Endothelial cell of umbilical vein (primary cell): ENCODE measurements around the gene LRRC61. TPM values are rescaled to one million over a fixed set of nuclear protein-coding genes. Genes with fewer than 3 reads are reported as not detected.

Experiments used
- BruUV-seq: library from RNA; stranded (reverse); fragments of 400-500 nt; replicated peaks from 2 replicates; lab custom pipeline; 2021; lab: Mats Ljungman, UMichigan
- CTCF ChIA-PET: fragments of 300-600, 350-600 bp; sonication (Branson Sonifier 250); formaldehyde crosslinking; loops from one replicate; lab custom pipeline; 2021; ENCODE audit warnings: antibody characterized with exemption, inconsistent platforms; lab: Charles Lee
- POLR2A ChIA-PET: fragments of 300-600, 350-600 bp; sonication (Branson Sonifier 250); formaldehyde crosslinking; loops from one replicate; lab custom pipeline; 2021; ENCODE audit warnings: antibody characterized with exemption, inconsistent platforms; lab: Charles Lee
- DNase-seq: peaks from one replicate; pipeline ENCODE4 v3.0.0-alpha.2; 2011; ENCODE audit warnings: low read depth, low spot score
- FAIRE-seq: peaks from 2 replicates; lab custom pipeline; 2011; peaks lifted over from hg19 to GRCh38; lab: Jason Lieb, UNC
- H2AFZ ChIP-seq: 2 replicates; pipeline ENCODE4 v1.6.0; 2012; ENCODE audit warnings: low read depth, low read length, control low read depth, inconsistent platforms
- H3K27ac ChIP-seq: 2 replicates; pipeline ENCODE4 v1.5.1; 2011; ENCODE audit warnings: low read depth, mild to moderate bottlenecking, control low read depth, low read length, moderate library complexity; ENCODE audit not compliant: insufficient read depth
- H3K27me3 ChIP-seq, 2 experiments: 2 replicates each; pipeline versions ENCODE4 v1.6.0 to v1.6.1; 2011; ENCODE audit warnings: low read length in 2 of 2, mixed read lengths in 1 of 2; ENCODE audit not compliant: control insufficient read depth in 2 of 2, insufficient read depth in 2 of 2
- H3K36me3 ChIP-seq, 2 experiments: 2 replicates in 1 of 2; 3 replicates in 1 of 2; pipeline ENCODE4 v1.5.1; 2011; ENCODE audit warnings: low read length in 2 of 2, mild to moderate bottlenecking in 1 of 2, moderate library complexity in 1 of 2; ENCODE audit not compliant: control insufficient read depth in 2 of 2, insufficient read depth in 2 of 2; ENCODE audit errors: extremely low read depth in 1 of 2
- H3K4me1 ChIP-seq: 3 replicates; pipeline ENCODE4 v1.5.1; 2011; ENCODE audit warnings: mild to moderate bottlenecking, low read length; ENCODE audit not compliant: control insufficient read depth, insufficient read depth; ENCODE audit errors: extremely low read depth
- H3K4me2 ChIP-seq: 2 replicates; pipeline ENCODE4 v1.6.1; 2011; ENCODE audit warnings: low read length, control low read depth, mixed read lengths; ENCODE audit not compliant: insufficient read depth
- H3K4me3 ChIP-seq, 3 experiments: fragments of 200-600 bp in 1 of 3; sonication (generic), shearing (Covaris generic) in 1 of 3; replicated peaks in 1 of 3; 2 replicates each; pipeline ENCODE4 v1.5.1; 2011 to 2016; ENCODE audit warnings: control low read depth in 3 of 3, low read length in 3 of 3, mild to moderate bottlenecking in 2 of 3, inconsistent platforms in 1 of 3, low read depth in 1 of 3, moderate library complexity in 1 of 3; ENCODE audit not compliant: insufficient read depth in 1 of 3
- H3K79me2 ChIP-seq: 2 replicates; pipeline ENCODE4 v1.6.0; 2012; ENCODE audit warnings: low read length, inconsistent platforms; ENCODE audit not compliant: control insufficient read depth, insufficient read depth
- H3K9ac ChIP-seq: replicated peaks from 2 replicates; pipeline ENCODE3; 2011; ENCODE audit warnings: low read length, control low read depth; ENCODE audit not compliant: insufficient read depth; ENCODE audit errors: extremely low read depth
- H3K9me1 ChIP-seq: replicated peaks from 3 replicates; pipeline ENCODE4 v1.6.0; 2011; ENCODE audit warnings: mild to moderate bottlenecking, low read length; ENCODE audit not compliant: control insufficient read depth, insufficient read depth; ENCODE audit errors: extremely low read depth
- H3K9me3 ChIP-seq: replicated peaks from 2 replicates; pipeline ENCODE4 v1.5.1; 2012; ENCODE audit warnings: low read length, inconsistent platforms; ENCODE audit not compliant: control insufficient read depth, insufficient read depth
- H4K20me1 ChIP-seq: replicated peaks from 2 replicates; pipeline ENCODE3; 2011; ENCODE audit warnings: mild to moderate bottlenecking, low read length; ENCODE audit not compliant: control insufficient read depth, insufficient read depth; ENCODE audit errors: extremely low read depth
- FOS ChIP-seq: IDR thresholded peaks from 2 replicates; pipeline ENCODE4 v1.6.1; 2011; ENCODE audit warnings: mild to moderate bottlenecking, low read length, moderate library complexity, borderline replicate concordance; ENCODE audit not compliant: insufficient read depth
- POLR2AphosphoS5 ChIP-seq: IDR thresholded peaks from 2 replicates; pipeline ENCODE4 v1.6.1; 2012; ENCODE audit warnings: low read depth, mild to moderate bottlenecking, control low read depth, low read length, moderate library complexity; ENCODE audit not compliant: insufficient read depth
- dilution Hi-C: fragments of 300-500 bp; cut with MboI; formaldehyde crosslinking; loops from one replicate; pipeline ENCODE4 v1.15.0; 2019; ENCODE audit warnings: low sequenced_read_pairs; ENCODE audit not compliant: extremely low pct_ligation_motif_present
- intact Hi-C: fragments of 100-400 bp; cut with micrococcal nuclease; formaldehyde crosslinking; loops from one replicate; pipeline ENCODE4 v1.10.0; 2022
- polyA plus RNA-seq, 4 experiments: library from polyadenylated mRNA; depleted of rRNA in 3 of 4; stranded (reverse) in 3 of 4; unstranded in 1 of 4; fragments of >200 nt; gene quantifications; 2 replicates each; pipeline versions ENCODE4 v1.2.1 to v1.2.3, GENCODE V29; 2011 to 2012; ENCODE audit warnings: missing spikeins in 1 of 4
- total RNA-seq: library from RNA; stranded (reverse); gene quantifications from 2 replicates; pipeline ENCODE4 v1.2.3, GENCODE V29; 2021
- TF ChIP-seq, protein P1 (sequence below), 2 donors: IDR thresholded peaks; 1 replicate in 1 of 2; 2 replicates in 1 of 2; pipeline ENCODE4 v1.5.1; 2011; ENCODE audit warnings: low read length in 2 of 2, mild to moderate bottlenecking in 2 of 2, moderate library complexity in 2 of 2, control low read depth in 1 of 2, inconsistent platforms in 1 of 2, low read depth in 1 of 2; ENCODE audit not compliant: insufficient read depth in 1 of 2; ENCODE audit errors: extremely low read depth in 1 of 2

The LRRC61 gene
- total and polyA plus RNA-seq, 2 donors (not counting 3 experiments of a cell fraction or from before 2014, with no cell fraction given): 0.72 TPM; not detected in 1

DNA sequence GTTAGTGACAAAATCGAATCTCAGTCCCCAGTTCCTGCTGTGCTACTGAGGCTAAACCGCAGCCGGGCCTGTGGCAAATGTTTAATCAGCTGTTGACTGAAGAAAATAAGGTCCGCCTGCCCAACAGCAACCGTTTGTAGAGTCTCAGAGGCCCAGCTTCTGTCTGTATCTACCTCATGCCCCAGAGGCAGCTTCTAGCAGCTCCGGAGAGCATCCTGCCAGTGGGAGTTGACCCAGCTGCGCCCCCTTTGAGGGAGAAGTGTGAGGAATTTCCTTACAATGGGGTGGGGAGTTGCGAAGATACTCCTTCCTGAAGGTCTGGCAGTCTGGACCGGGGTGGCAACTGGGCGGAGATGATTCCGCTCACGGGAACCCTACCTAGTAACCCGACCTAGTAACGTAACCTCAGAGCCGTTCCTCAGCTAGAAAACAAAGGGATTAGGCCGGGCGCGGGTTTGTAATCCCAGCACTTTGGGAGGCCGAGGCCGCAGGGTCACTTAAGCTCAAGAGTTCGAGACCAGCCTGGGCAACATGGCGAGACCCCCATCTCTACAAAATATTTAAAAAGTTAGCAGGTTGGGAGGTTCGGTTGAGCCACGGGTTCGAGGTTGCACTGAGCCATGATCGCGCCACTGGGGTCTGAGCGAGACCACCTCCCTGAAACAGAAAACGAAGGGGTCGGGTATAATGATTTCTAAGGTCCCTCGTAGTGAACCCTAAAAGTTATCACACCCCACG, 55.1 kb downstream of the LRRC61 start:
- ChIA-PET POLR2A (interaction anchor here (1.4 to 1.9 kb wide), 2 partner anchors 9 to 26 kb away, joined by 4 to 13 read pairs; partner anchors contain the start of gene REPIN1), CTCF (interaction anchor here (0.9 to 1.9 kb wide), 9 partner anchors 9 to 39 kb away, joined by 3 to 16 read pairs (median 5); partner anchors contain the start of gene REPIN1)
- peak overlapping the region; percentile 39 to 63 (median 44) for H3K4me3 ChIP-seq
- DNase-seq (peak; percentile 77), FAIRE-seq (peak; percentile 83)
- dilution Hi-C loops (no loop called here), intact Hi-C loops (loop anchor here (2.0 to 10.0 kb wide), 3 partner anchors 21 to 209 kb away; partner anchors contain the start of gene GIMAP4)
- peak overlapping the region; percentile 69 for H2AFZ ChIP-seq
- H3K36me3 ChIP-seq: peaks cover 6 to 9% of the 10 kb centered on the region in 2 experiments
- peak overlapping the region; percentile 72 for H3K4me2 ChIP-seq
- no peaks in the 10 kb centered on the region for H3K9me1 ChIP-seq
- TSS peak; percentile 88 for BruUV-seq
- peak overlapping the region; percentile 81 for H3K9ac ChIP-seq
- H3K79me2 ChIP-seq: peaks cover 38% of the 10 kb centered on the region
- TF ChIP-seq POLR2AphosphoS5 (no peak), FOS (no peak)
- TF ChIP-seq, protein P1, sequence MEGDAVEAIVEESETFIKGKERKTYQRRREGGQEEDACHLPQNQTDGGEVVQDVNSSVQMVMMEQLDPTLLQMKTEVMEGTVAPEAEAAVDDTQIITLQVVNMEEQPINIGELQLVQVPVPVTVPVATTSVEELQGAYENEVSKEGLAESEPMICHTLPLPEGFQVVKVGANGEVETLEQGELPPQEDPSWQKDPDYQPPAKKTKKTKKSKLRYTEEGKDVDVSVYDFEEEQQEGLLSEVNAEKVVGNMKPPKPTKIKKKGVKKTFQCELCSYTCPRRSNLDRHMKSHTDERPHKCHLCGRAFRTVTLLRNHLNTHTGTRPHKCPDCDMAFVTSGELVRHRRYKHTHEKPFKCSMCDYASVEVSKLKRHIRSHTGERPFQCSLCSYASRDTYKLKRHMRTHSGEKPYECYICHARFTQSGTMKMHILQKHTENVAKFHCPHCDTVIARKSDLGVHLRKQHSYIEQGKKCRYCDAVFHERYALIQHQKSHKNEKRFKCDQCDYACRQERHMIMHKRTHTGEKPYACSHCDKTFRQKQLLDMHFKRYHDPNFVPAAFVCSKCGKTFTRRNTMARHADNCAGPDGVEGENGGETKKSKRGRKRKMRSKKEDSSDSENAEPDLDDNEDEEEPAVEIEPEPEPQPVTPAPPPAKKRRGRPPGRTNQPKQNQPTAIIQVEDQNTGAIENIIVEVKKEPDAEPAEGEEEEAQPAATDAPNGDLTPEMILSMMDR (IDR thresholded peaks at IDR 0.05; ENCODE audit: extremely low read depth in 1 of 2, insufficient read depth in 1 of 2, low read depth in 1 of 2, low read length in 2 of 2): peak in 1 of 2 donors; percentile 14
- H3K27me3 ChIP-seq: no peaks in the 10 kb centered on the region
- H3K27ac ChIP-seq: peak overlapping the region; percentile 87
- no peaks in the 10 kb centered on the region for H4K20me1 ChIP-seq
- H3K4me1 ChIP-seq: peaks cover 29% of the 10 kb centered on the region
- no peaks in the 10 kb centered on the region for H3K9me3 ChIP-seq
